Cardiac muscle cell (in vitro differentiated cells and primary cell): ENCODE results near the gene LCTL. TPM values are rescaled to one million over a fixed set of nuclear protein-coding genes. Genes with fewer than 3 reads are reported as not detected.
A peak's percentile ranks its signal among the peaks of the same experiment; 100 is the strongest.

ENCODE experiments used
- DNase-seq, 2 donors: peaks; one replicate each; pipeline versions ENCODE4 v3.0.0 to v3.0.0-alpha.2; 2010 to 2017; ENCODE audit warnings: low read depth in 1 of 2, low spot score in 1 of 2
- H3K27ac ChIP-seq: fragments of 200-600 bp; sonication (generic); 2 replicates; pipeline ENCODE4 v1.5.1; 2016
- H3K27me3 ChIP-seq: fragments of 200-600 bp; sonication (generic); 2 replicates; pipeline ENCODE4 v1.6.0; 2016; ENCODE audit warnings: control low read depth
- H3K36me3 ChIP-seq: fragments of 200-600 bp; sonication (generic); 2 replicates; pipeline ENCODE4 v1.5.1; 2016; ENCODE audit warnings: control low read depth
- H3K4me1 ChIP-seq: fragments of 200-600 bp; sonication (generic); 2 replicates; pipeline ENCODE4 v1.8.1; 2017; ENCODE audit warnings: low read depth, mild to moderate bottlenecking, mixed run types
- H3K4me3 ChIP-seq: fragments of 200-600 bp; sonication (generic); 2 replicates; pipeline ENCODE4 v1.5.1; 2016; ENCODE audit warnings: mild to moderate bottlenecking
- H3K9me3 ChIP-seq: fragments of 200-600 bp; sonication (generic); 2 replicates; pipeline ENCODE4 v1.5.1; 2017; ENCODE audit warnings: low read depth, mild to moderate bottlenecking, control low read depth
- CTCF ChIP-seq: IDR thresholded peaks from 2 replicates; pipeline ENCODE4 v1.5.1; 2012; ENCODE audit warnings: low read depth, mild to moderate bottlenecking, low read length
- polyA plus RNA-seq: library from polyadenylated mRNA; unstranded; fragments of >200 nt; fragmentation: Nextera tagmentation; extraction: Ambion mirVana; gene quantifications from 2 replicates; pipeline ENCODE4 v1.2.1, GENCODE V29; 2016
- total RNA-seq: library from RNA; depleted of rRNA; stranded (reverse); fragments of >200 nt; gene quantifications from 2 replicates; pipeline ENCODE4 v1.2.3, GENCODE V29; 2016

LCTL gene
- total and polyA plus RNA-seq, 2 experiments from 2014 or later = 0.20 to 0.27 TPM

- Histone ChIP-seq H3K4me1 (peaks cover 9% of the 10 kb centered on the region), H3K27ac (no peak overlapping the region), H3K36me3 (no peaks in the 10 kb centered on the region), H3K9me3 (no peaks in the 10 kb centered on the region), H3K4me3 (no peak overlapping the region), H3K27me3 (no peaks in the 10 kb centered on the region)
- DNase-seq = no peak
- no peak for TF ChIP-seq CTCF
Measured at GRCh38 chr15:66586155-66586976, 20.6 kb upstream of the LCTL start.

- Histone ChIP-seq H3K27ac (peak overlapping the region; percentile 12), H3K4me1 (no peaks in the 10 kb centered on the region), H3K9me3 (no peaks in the 10 kb centered on the region), H3K36me3 (no peaks in the 10 kb centered on the region), H3K4me3 (no peak overlapping the region), H3K27me3 (no peaks in the 10 kb centered on the region)
- no peak for TF ChIP-seq CTCF
- DNase-seq = peak in 1 of 2 donors; percentile 78
Measured at GRCh38 chr15:66581972-66582537, 16.3 kb upstream of the LCTL start.

GRCh38 chr15:66580643-66581042 is 14.8 kb upstream of the LCTL start:
- Histone ChIP-seq H3K4me3 (no peak overlapping the region), H3K27me3 (no peaks in the 10 kb centered on the region), H3K36me3 (no peaks in the 10 kb centered on the region), H3K27ac (no peak overlapping the region), H3K9me3 (no peaks in the 10 kb centered on the region), H3K4me1 (no peaks in the 10 kb centered on the region)
- peak in 1 of 2 donors; percentile 60 for DNase-seq
- TF ChIP-seq CTCF = no peak

- TF ChIP-seq CTCF = no peak
- Histone ChIP-seq H3K27me3 (no peaks in the 10 kb centered on the region), H3K4me3 (no peak overlapping the region), H3K4me1 (no peaks in the 10 kb centered on the region), H3K9me3 (no peaks in the 10 kb centered on the region), H3K36me3 (no peaks in the 10 kb centered on the region), H3K27ac (no peak overlapping the region)
- DNase-seq = peak in 1 of 2 donors; percentile 76
Measured at GRCh38 chr15:66578286-66578875, 12.6 kb upstream of the LCTL start.

GRCh38 chr15:66574596-66574950 is 8.8 kb upstream of the LCTL start:
- no peaks in the 10 kb centered on the region for H3K36me3 ChIP-seq
- H3K27me3 ChIP-seq = no peaks in the 10 kb centered on the region
- no peak for TF ChIP-seq CTCF
- H3K9me3 ChIP-seq = no peaks in the 10 kb centered on the region
- H3K27ac ChIP-seq = no peak overlapping the region
- H3K4me1 ChIP-seq = no peaks in the 10 kb centered on the region
- DNase-seq = no peak
- no peak overlapping the region for H3K4me3 ChIP-seq
